ENCODE measurements around the gene SLCO2B1. TPM values are rescaled to one million over a fixed set of nuclear protein-coding genes. Genes with fewer than 3 reads are reported as not detected.
A peak's percentile ranks its signal among the peaks of the same experiment; 100 is the strongest.

SLCO2B1 gene
- total and polyA plus RNA-seq, 3 experiments from 2014 or later, result 0.98 to 1.3 TPM; not detected in 1

DNA sequence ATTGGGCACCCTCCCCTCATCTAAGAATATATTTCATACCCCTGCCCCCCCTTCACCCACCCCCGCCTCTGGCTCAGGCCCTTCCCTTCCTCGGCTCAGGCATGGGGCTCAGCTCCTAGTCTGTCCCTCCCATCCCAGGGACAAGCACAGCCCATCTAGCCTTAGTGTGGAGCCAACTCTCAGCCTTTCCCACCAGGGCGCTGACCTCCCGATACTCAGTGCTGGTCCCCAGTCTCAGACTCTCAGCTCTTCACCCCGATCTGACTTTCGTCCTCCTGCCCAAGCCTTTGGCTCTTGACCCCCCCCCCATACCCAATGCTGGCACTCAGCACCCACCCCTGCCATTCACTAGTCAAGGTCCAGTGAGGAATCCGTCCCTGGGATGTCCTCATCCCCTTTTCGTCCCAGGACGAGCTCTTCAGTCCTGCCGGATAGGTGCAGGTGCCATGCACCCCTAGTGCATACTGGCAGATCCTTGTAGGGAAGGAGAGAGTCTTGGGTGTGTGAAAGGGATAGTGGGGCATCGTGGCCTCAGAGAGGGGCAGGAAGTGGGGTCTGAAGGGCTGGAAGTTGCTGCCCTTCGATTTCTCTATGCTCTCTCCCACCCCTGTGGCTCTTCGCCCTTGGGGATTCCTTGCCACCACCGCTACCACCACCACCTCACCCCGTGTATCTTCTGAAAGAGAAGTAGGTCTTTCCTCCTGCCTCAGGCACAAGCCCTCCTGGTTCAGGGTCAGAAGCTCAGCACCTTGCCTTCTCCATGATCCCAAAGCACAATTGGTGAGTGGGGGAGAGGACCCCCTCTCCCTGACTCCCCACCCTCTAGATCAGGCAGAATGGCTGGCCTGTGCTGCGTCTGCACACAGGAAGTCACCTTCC, 92.1 kb downstream of the SLCO2B1 start:
- ChIA-PET CTCF (interaction anchor here (0.9 to 17.5 kb wide), 10 partner anchors 11 to 220 kb away, joined by 3 to 419 read pairs (median 6); partner anchors contain the start of gene SLCO2B1), POLR2A (interaction anchor here (1.3 kb wide), 1 partner anchor 314 kb away, joined by 3 read pairs; no protein-coding TSS in a partner anchor)
- no peak overlapping the region for H3K4me3 ChIP-seq (ENCODE audit: low read length)
- H3K36me3 Mint-ChIP-seq, result no peaks in the 10 kb centered on the region
- peaks cover 8% of the 10 kb centered on the region for H3K4me1 ChIP-seq (ENCODE audit: insufficient read depth, low read length)
- no peak for DNase-seq
- peaks cover 0 to 2% (median 0%) of the 10 kb centered on the region in 5 donors for H3K9me3 Mint-ChIP-seq
- H3K4me3 Mint-ChIP-seq, result peak overlapping the region; percentile 68 to 91 (median 81)
- H3K27ac Mint-ChIP-seq, result no peak overlapping the region
- H3K27ac ChIP-seq (ENCODE audit: low read depth, low read length), result no peak overlapping the region
- peaks cover 24 to 39% of the 10 kb centered on the region in 2 donors for H3K27me3 Mint-ChIP-seq
- peaks cover 0 to 23% (median 5%) of the 10 kb centered on the region in 3 donors for H3K4me1 Mint-ChIP-seq
- peaks cover 20% of the 10 kb centered on the region for H3K27me3 ChIP-seq (ENCODE audit: insufficient read depth, low read length, poor library complexity, severe bottlenecking)
- H3K36me3 ChIP-seq (ENCODE audit: insufficient read depth, low read length), result no peaks in the 10 kb centered on the region
- H3K9me3 ChIP-seq (ENCODE audit: low read length), result no peaks in the 10 kb centered on the region

DNA sequence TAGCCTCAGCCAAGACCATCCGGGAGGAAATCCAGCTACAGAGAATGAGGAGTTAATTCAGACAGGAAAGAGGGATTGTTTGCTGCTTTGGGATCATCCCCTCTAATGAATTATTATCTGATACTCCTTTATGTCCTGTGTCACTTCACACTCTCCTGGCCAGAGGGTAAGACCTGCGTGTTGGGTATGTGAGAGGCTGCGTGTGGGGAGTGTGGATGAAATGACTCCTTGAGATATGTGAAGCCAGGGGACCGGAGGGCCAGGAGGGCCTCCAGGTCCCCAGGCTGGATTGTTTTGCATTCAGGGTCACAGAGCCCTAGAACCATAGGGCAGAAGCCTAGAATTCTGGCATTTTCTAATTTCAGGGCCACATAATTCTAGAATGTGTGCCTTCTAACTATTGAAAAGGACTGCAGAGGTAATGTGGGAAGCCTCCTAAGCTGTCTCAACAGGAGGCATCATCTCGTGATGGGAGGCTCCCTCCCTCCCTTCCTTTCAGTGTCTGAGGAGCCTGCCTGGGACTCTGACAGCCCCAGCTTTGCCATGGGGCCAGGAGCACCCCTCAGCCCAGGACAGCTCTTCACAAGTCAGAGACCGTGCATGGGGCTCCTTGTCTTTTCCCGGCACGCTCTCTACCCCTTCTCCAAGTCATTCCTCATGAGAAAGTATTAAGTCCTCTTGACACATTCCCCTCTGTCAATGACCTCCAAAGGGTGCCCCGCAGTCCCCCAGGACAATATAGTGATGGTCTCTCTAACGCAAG, 93.3 kb downstream of the SLCO2B1 start:
- H3K27ac Mint-ChIP-seq, result peak overlapping the region in 1 of 8 donors; percentile 75
- H3K27me3 Mint-ChIP-seq, result peaks cover 24 to 34% of the 10 kb centered on the region in 2 donors
- Histone ChIP-seq H3K27ac (ENCODE audit: low read depth, low read length) (no peak overlapping the region), H3K27me3 (ENCODE audit: insufficient read depth, low read length, poor library complexity, severe bottlenecking) (peaks cover 20% of the 10 kb centered on the region), H3K36me3 (ENCODE audit: insufficient read depth, low read length) (no peaks in the 10 kb centered on the region), H3K9me3 (ENCODE audit: low read length) (no peaks in the 10 kb centered on the region), H3K4me1 (ENCODE audit: insufficient read depth, low read length) (peaks cover 8% of the 10 kb centered on the region), H3K4me3 (ENCODE audit: low read length) (no peak overlapping the region)
- peaks cover 0 to 2% (median 0%) of the 10 kb centered on the region in 5 donors for H3K9me3 Mint-ChIP-seq
- no peak for DNase-seq
- H3K36me3 Mint-ChIP-seq, result no peaks in the 10 kb centered on the region
- POLR2A ChIA-PET, result interaction anchor here (0.6 kb wide), 1 partner anchor 264 kb away, joined by 5 read pairs; no protein-coding TSS in a partner anchor
- CTCF ChIA-PET, result interaction anchor here (0.7 to 17.5 kb wide), 6 partner anchors 31 to 315 kb away, joined by 3 to 419 read pairs (median 3); partner anchors contain the start of gene SLCO2B1
- H3K4me3 Mint-ChIP-seq, result peak overlapping the region in 1 of 7 donors; percentile 25
- peaks cover 0 to 23% (median 5%) of the 10 kb centered on the region in 3 donors for H3K4me1 Mint-ChIP-seq

DNA sequence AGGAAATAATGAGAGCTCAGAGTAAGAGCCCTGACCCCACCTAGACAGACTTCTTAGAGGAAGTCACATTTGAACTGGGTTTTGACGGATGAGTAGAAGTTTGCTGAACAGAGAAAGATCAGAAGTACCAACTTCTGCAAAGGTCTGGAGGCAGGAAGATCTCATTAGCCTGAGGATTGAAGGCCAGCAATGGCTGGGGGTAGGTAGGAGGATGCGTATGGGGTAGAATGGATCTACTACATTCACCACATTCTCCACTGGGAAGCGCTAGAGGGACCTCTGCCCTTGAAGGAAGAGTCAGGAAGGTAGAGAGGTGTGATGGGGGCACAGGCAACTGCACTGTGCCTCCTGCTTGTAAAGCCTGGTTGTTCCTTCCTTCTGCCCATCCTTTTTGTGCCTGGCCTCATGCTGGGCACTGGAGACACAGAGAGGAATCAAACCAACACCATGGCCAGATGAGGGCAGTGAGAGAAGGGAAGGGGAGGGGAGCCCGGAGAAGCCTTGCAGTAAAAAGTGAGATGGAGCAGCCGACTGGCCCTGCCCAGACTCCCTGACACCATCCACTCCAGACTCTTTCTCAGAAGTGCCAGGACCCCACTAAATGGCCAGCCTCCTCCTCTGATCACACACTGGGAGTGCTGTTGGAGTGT, 94.6 kb downstream of the SLCO2B1 start:
- Mint-ChIP-seq H3K36me3 (no peaks in the 10 kb centered on the region), H3K27me3 (peaks cover 19 to 22% of the 10 kb centered on the region in 2 donors), H3K27ac (peak overlapping the region in 2 of 8 donors; percentile 48 to 70), H3K9me3 (peaks cover 0 to 2% (median 0%) of the 10 kb centered on the region in 5 donors), H3K4me1 (peaks cover 0 to 14% (median 5%) of the 10 kb centered on the region in 3 donors), H3K4me3 (peak overlapping the region in 1 of 7 donors; percentile 10)
- no peak for DNase-seq
- ChIA-PET POLR2A (no interaction called here), CTCF (interaction anchor here (0.8 to 17.5 kb wide), 4 partner anchors 30 to 316 kb away, joined by 3 to 419 read pairs (median 4); partner anchors contain the start of gene SLCO2B1)
- Histone ChIP-seq H3K27me3 (ENCODE audit: insufficient read depth, low read length, poor library complexity, severe bottlenecking) (peaks cover 11% of the 10 kb centered on the region), H3K4me1 (ENCODE audit: insufficient read depth, low read length) (peaks cover under 1% of the 10 kb centered on the region), H3K9me3 (ENCODE audit: low read length) (no peaks in the 10 kb centered on the region), H3K27ac (ENCODE audit: low read depth, low read length) (no peak overlapping the region), H3K36me3 (ENCODE audit: insufficient read depth, low read length) (no peaks in the 10 kb centered on the region), H3K4me3 (ENCODE audit: low read length) (no peak overlapping the region)

DNA sequence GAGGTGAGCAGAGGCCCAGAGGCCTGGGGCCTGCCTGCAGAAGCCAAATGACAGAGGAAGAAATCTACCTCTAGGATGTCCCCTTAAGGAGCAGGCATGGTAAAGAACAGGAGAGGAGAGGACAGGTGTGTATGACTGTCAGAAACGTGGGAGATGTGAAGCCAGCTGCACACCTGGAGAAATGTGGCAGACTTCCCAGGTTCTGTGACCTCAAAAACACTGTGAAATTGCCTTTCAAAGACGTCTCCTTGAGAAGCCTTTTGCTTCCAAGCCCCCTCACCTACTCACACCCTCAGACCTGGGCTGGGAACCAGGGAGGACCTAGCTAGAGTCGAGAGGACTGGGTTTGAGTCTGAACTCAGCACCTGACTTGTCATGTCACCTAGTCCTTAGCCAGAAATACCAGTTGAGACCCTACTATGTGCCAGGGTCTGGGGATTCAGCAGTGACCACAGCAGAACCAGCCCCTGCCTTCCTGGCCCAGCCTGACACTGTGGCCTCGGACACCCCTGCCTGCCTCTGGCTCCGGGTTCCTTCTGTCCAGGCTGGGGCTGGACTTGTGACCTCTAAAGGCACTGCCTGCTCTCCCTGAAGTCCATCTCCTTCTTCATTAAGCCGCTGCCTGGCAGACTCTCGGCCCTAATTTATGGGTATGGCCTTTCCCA, 95.2 kb downstream of the SLCO2B1 start:
- no peaks in the 10 kb centered on the region for H3K4me1 ChIP-seq (ENCODE audit: insufficient read depth, low read length)
- H3K27ac ChIP-seq (ENCODE audit: low read depth, low read length), result no peak overlapping the region
- peaks cover 0 to 14% (median 5%) of the 10 kb centered on the region in 3 donors for H3K4me1 Mint-ChIP-seq
- DNase-seq, result no peak
- H3K36me3 ChIP-seq (ENCODE audit: insufficient read depth, low read length), result no peaks in the 10 kb centered on the region
- no peak overlapping the region for H3K4me3 Mint-ChIP-seq
- no peaks in the 10 kb centered on the region for H3K9me3 ChIP-seq (ENCODE audit: low read length)
- H3K27ac Mint-ChIP-seq, result peak overlapping the region in 1 of 8 donors; percentile 70
- ChIA-PET POLR2A (no interaction called here), CTCF (interaction anchor here (17.5 kb wide), 1 partner anchor 100 kb away, joined by 419 read pairs; the partner anchor contains the start of gene SLCO2B1)
- no peaks in the 10 kb centered on the region for H3K36me3 Mint-ChIP-seq
- H3K9me3 Mint-ChIP-seq, result peaks cover 0 to 2% (median 0%) of the 10 kb centered on the region in 5 donors
- no peak overlapping the region for H3K4me3 ChIP-seq (ENCODE audit: low read length)
- H3K27me3 ChIP-seq (ENCODE audit: insufficient read depth, low read length, poor library complexity, severe bottlenecking), result peaks cover 8% of the 10 kb centered on the region
- H3K27me3 Mint-ChIP-seq, result peaks cover 21 to 22% of the 10 kb centered on the region in 2 donors

DNA sequence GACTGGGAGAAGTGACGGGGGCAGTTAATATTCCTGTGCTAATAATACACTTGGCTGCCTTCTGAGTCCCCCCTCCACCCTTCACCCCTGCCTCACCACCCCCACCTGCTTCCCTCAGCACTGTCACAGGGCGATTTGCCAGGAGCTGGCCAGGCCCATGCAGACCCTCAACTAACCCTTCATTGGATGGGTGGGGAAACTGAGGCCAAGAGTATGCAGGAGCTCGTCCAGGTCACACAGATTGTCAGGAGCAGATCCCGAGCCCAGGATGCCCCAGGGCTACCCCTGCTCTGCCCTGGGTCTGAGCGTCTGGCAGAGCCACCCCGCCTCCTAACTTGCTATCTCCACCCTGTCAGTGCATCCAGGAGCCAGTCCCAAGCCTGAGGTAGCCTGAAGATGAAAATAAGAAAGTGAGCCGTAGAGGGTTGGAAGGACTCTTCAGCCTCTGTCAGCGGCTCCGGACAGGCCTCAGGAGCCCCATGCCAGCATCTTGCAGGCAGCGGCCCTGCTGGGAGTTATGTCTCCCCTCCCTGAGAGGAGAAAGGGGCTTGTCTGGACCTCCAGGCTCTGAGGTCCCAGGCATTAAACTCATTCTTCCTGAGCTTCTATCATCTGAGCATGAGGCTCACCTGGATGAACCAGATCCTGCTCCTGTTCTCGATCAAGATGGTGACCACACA, 95.9 kb downstream of the SLCO2B1 start:
- Histone ChIP-seq H3K9me3 (ENCODE audit: low read length) (no peaks in the 10 kb centered on the region), H3K27me3 (ENCODE audit: insufficient read depth, low read length, poor library complexity, severe bottlenecking) (peaks cover 8% of the 10 kb centered on the region), H3K27ac (ENCODE audit: low read depth, low read length) (no peak overlapping the region), H3K4me1 (ENCODE audit: insufficient read depth, low read length) (no peaks in the 10 kb centered on the region), H3K36me3 (ENCODE audit: insufficient read depth, low read length) (no peaks in the 10 kb centered on the region), H3K4me3 (ENCODE audit: low read length) (no peak overlapping the region)
- CTCF ChIA-PET, result interaction anchor here (1.4 to 17.5 kb wide), 6 partner anchors 10 to 317 kb away, joined by 3 to 419 read pairs (median 22); partner anchors contain the start of gene SLCO2B1
- peaks cover 0 to 13% (median 5%) of the 10 kb centered on the region in 3 donors for H3K4me1 Mint-ChIP-seq
- POLR2A ChIA-PET, result no interaction called here
- peaks cover 0 to 2% (median 0%) of the 10 kb centered on the region in 5 donors for H3K9me3 Mint-ChIP-seq
- H3K4me3 Mint-ChIP-seq, result no peak overlapping the region
- no peak for DNase-seq
- peaks cover 21 to 22% of the 10 kb centered on the region in 2 donors for H3K27me3 Mint-ChIP-seq
- no peak overlapping the region for H3K27ac Mint-ChIP-seq
- H3K36me3 Mint-ChIP-seq, result no peaks in the 10 kb centered on the region

DNA sequence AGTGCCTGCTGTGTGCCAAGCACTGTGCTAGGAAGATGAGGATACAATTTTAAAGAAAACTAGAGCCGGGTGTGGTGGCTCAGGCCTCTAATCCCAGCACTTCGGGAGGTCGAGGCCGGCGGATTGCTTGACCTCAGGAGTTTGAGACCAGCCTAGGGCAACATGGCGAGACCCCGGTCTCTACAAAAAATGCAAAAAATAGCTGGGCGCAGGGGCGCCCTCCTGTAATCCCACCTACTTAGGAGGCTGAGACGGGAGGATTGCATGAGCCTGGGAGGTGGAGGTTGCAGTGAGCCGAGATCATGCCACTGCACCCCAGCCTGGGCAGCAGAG, 98.0 kb downstream of the SLCO2B1 start:
- H3K9me3 ChIP-seq (ENCODE audit: low read length), result no peaks in the 10 kb centered on the region
- Mint-ChIP-seq H3K9me3 (peaks cover 0 to 5% (median 0%) of the 10 kb centered on the region in 5 donors), H3K4me1 (no peaks in the 10 kb centered on the region), H3K27me3 (peaks cover 14% of the 10 kb centered on the region in 2 donors), H3K4me3 (no peak overlapping the region), H3K27ac (no peak overlapping the region), H3K36me3 (peaks cover 0 to 2% (median 0%) of the 10 kb centered on the region in 3 donors)
- H3K27me3 ChIP-seq (ENCODE audit: insufficient read depth, low read length, poor library complexity, severe bottlenecking), result no peaks in the 10 kb centered on the region
- ChIA-PET CTCF (interaction anchor here (0.7 to 17.5 kb wide), 31 partner anchors 8 to 546 kb away, joined by 3 to 419 read pairs (median 4); partner anchors contain the start of gene SLCO2B1), POLR2A (interaction anchor here (0.8 to 1.5 kb wide), 4 partner anchors 27 to 288 kb away, joined by 3 to 4 read pairs (median 3); no protein-coding TSS in a partner anchor)
- H3K27ac ChIP-seq (ENCODE audit: low read depth, low read length), result no peak overlapping the region
- no peaks in the 10 kb centered on the region for H3K36me3 ChIP-seq (ENCODE audit: insufficient read depth, low read length)
- H3K4me3 ChIP-seq (ENCODE audit: low read length), result no peak overlapping the region
- H3K4me1 ChIP-seq (ENCODE audit: insufficient read depth, low read length), result no peaks in the 10 kb centered on the region
- no peak for DNase-seq

Measured in CD8-positive, alpha-beta memory T cell (primary cell).